ENCODE measurements around the gene AIFM2.
"Not testable (repeated sequence)": the region's sequence is repeated elsewhere in the genome, so short reads cannot be mapped to it uniquely, and the experiment has no call there.

The AIFM2 gene

GRCh38 chr10:70132098-70133029, at the start of gene AIFM2:
AIFM2 (minus strand) TSS chr10:70132825; CDS start chr10:70124084, 8,741 bp downstream.
- no peak for DNase-seq

GRCh38 chr10:70179209-70179608, 46.6 kb upstream of the AIFM2 start:
- DNase-seq = not testable (repeated sequence)

GRCh38 chr10:70178139-70178725, 45.6 kb upstream of the AIFM2 start:
- DNase-seq = no peak

- DNase-seq = no peak
Measured at GRCh38 chr10:70176441-70176840, 43.8 kb upstream of the AIFM2 start.

- DNase-seq = no peak
Measured at GRCh38 chr10:70175516-70175915, 42.9 kb upstream of the AIFM2 start.

- DNase-seq = no peak
Measured at GRCh38 chr10:70174058-70174741, 41.6 kb upstream of the AIFM2 start.

- DNase-seq = no peak
Measured at GRCh38 chr10:70169649-70170364, 37.2 kb upstream of the AIFM2 start.

GRCh38 chr10:70169011-70169410, 36.4 kb upstream of the AIFM2 start:
- DNase-seq = no peak

GRCh38 chr10:70167246-70167645, 34.6 kb upstream of the AIFM2 start:
- no peak for DNase-seq

- DNase-seq = no peak
Measured at GRCh38 chr10:70166394-70166793, 33.8 kb upstream of the AIFM2 start.

- DNase-seq = peak; percentile 4
Measured at GRCh38 chr10:70164163-70164562, 31.5 kb upstream of the AIFM2 start.

- no peak for DNase-seq
Measured at GRCh38 chr10:70163448-70163847, 30.8 kb upstream of the AIFM2 start.

- no peak for DNase-seq
Measured at GRCh38 chr10:70162892-70163201, 30.2 kb upstream of the AIFM2 start.

GRCh38 chr10:70162151-70162891, 29.7 kb upstream of the AIFM2 start:
- DNase-seq = no peak

- DNase-seq = no peak
Measured at GRCh38 chr10:70160798-70161197, 28.2 kb upstream of the AIFM2 start.

- DNase-seq = not testable (repeated sequence)
Measured at GRCh38 chr10:70159366-70159765, 26.7 kb upstream of the AIFM2 start.

- no peak for DNase-seq
Measured at GRCh38 chr10:70158113-70158512, 25.5 kb upstream of the AIFM2 start.

- DNase-seq = no peak
Measured at GRCh38 chr10:70155255-70155838, 22.7 kb upstream of the AIFM2 start.

GRCh38 chr10:70148516-70148915, 15.9 kb upstream of the AIFM2 start:
- no peak for DNase-seq

GRCh38 chr10:70147259-70147625, 14.6 kb upstream of the AIFM2 start:
- DNase-seq = no peak

GRCh38 chr10:70146489-70147258, 14.0 kb upstream of the AIFM2 start, which contains the start of gene TYSND1:
TYSND1 (minus strand) TSS chr10:70146700; CDS start chr10:70146586, 114 bp downstream.
- peak; percentile 95 for DNase-seq

Measured in GDM1 (cell line).